GM19099 (cell line): ENCODE results near the gene RAD21L1.

ENCODE experiments used
- POLR2A ChIP-seq: IDR thresholded peaks from 3 replicates; pipeline ENCODE4 v1.6.1; 2011; ENCODE audit warnings: low read depth; ENCODE audit not compliant: insufficient read length; ENCODE audit errors: extremely low read depth

Gene RAD21L1

DNA sequence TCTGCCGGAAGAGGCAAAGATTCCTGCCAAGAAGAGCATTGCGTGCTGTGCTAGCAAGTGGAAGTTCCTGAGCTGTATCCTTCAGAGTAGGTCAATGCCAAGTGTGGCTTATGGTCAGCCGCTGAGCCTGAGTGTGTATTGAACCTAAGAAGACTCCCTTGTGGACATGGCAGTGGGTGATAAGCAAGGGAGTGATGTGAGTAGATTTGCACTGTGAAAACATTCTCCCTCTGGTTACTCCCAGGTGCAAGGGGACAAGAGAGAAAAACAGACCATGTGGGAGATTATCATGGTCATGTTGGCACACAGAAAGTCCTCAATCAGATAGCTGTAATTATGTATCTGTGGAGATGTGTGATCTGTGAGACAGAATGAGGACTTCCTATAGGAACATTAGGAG lies 35.0 kb upstream of the RAD21L1 start:
- TF ChIP-seq POLR2A: no peak

DNA sequence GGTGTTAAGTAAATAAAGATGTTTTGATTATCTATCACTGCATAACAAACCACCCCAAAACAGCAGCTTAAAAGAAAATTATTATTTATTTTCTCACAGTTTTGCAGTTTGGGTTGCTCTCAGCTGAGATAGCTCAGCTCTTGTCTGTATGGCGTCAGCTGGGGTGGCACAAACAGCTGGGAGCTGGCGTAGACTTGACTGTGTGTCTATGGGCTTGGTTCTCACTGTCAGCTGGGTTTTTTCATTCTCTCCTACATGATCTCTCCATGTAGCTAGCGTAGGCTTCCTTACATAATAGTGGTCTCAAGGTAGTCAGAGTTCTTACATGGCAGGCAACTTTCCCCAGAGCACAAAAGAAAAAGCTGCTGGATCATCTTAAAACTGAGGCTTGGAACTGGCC lies 34.5 kb upstream of the RAD21L1 start:
- no peak for TF ChIP-seq POLR2A

DNA sequence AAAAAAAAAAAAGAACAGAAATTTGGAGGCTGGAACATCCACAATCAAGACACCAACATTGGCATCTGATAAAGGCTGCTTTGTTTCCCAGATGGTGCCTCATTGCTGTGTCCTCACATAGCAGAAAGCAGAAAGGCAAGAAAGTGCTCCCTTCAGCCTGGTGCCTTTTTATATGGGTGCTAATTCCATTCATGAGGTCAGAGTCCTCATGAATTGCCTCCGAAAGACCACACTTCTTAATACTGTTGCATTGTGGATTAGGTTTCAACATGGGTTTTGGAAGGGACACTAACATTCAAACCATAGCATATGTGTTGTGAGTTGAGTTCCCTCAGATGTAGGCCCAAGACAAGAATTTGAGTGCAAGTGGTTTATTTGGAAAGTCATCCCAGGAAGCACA lies 30.6 kb upstream of the RAD21L1 start:
- TF ChIP-seq POLR2A: no peak

DNA sequence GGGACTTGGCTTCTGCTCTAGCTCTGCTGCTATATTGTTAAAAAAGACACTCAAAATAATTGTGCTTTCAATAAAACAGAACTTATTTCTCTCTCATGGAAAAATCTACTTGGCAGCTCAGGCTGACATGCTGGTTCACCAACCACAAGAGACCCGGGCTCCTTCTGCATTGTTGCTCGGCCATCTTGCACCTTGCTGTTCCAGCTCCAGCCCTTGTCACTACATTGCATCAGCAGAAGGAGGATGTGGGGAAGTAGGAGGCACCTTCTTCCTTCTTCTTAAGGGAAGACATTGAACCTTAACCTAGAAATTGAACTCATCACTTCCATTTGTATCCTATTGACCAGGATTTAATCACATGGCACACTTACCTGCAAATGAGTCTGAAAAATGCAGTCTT lies 29.2 kb upstream of the RAD21L1 start:
- no peak for TF ChIP-seq POLR2A

DNA sequence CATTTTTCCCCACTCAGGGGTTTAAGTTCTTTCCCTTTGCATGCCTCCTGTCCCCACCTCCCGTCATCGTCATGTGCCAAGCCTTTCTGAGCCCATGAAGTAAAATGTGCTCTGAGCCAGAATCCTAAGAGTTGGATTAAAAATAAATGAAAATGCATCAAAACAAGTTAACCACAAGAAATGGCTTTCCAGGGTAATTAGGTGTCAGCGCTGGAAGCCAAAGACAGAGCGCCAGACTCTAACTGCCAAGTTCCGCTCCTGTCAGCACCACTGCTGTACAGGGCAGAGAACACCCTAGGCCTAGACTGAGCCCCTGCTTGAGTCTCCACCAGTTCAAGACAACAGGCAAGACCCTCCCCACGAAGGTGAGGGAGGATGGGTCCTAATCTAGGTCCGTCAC lies 28.0 kb upstream of the RAD21L1 start:
- no peak for TF ChIP-seq POLR2A

DNA sequence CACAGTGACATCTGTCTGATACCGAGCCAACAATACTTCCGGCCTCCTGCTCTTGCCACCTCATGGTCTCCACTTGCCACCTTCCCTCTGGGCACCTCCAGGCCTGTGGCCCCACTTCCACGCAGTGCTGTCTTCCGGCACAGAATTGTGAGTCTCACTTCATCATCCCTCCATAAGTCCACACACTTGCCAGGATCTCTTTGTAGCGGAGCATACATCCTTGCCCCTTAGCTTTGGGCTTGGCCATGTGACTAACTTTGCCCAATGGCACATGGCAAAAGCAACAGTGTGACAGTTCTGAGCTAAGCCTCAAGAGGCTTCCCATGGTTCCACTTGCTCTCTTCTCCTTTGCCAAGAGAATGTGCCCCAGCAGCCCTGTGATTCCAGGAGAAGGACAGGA lies 27.1 kb upstream of the RAD21L1 start:
- TF ChIP-seq POLR2A: no peak

DNA sequence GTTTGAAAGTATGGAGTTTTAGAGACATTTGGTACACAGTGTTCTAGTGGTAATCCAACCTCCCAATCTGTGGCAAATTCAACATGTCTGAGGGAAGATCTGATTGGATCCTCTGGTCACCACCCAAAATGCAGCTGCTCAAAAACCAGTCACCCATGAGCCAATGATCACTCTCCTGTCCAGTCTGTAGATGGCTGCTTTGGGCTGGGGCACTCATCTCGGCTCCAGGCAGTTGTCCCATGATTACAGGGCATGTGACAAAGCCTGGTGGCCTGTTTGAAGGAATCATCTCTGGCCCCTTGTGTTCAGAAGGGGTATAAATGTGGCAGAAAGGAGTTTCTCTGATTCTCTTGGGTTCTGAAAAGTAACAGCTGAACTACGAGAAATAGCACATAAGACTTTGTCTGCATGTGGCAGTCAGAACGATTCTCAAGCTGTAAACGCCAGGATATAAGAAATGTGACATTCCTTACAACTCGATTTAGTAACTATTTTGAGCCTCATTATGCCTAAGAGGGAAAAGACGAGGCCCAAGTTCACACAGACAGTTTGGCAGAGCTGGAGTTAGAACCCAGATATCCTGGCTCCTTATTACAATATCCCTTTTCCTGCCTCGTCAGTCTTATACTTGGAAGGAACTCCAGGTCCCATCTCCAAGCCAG lies 26.5 kb upstream of the RAD21L1 start:
- TF ChIP-seq POLR2A: no peak

DNA sequence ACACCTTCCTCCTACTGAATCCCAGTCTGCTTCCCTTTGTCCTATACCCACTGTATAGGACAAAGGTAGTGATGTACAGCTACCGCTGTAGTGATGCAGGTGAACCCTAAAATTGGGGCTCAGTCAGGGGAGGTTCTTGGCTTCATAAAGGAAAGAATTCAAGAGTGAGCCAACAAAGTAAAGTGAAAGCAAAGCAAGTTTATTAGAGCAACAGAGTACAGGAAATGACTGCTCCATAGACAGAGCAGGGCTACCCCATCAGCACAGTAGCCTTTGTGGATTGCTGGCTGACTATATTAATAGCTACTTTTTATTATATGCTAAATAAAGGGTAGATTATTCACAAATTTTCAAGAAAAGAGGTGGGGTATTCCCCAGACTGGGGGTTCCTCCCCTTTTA lies 25.9 kb upstream of the RAD21L1 start:
- TF ChIP-seq POLR2A: no peak

GRCh38 chr20:1202762-1203504 lies 22.9 kb upstream of the RAD21L1 start, which contains the start of gene C20orf202:
C20orf202 (plus strand) TSS chr20:1203454; CDS start chr20:1203586, 132 bp downstream.
- no peak for TF ChIP-seq POLR2A

GRCh38 chr20:1203630-1204029 lies 22.2 kb upstream of the RAD21L1 start:
- TF ChIP-seq POLR2A: no peak

- TF ChIP-seq POLR2A: no peak
Observed at GRCh38 chr20:1204113-1204512, 21.7 kb upstream of the RAD21L1 start.

- no peak for TF ChIP-seq POLR2A
Observed at GRCh38 chr20:1204576-1204975, 21.3 kb upstream of the RAD21L1 start.

DNA sequence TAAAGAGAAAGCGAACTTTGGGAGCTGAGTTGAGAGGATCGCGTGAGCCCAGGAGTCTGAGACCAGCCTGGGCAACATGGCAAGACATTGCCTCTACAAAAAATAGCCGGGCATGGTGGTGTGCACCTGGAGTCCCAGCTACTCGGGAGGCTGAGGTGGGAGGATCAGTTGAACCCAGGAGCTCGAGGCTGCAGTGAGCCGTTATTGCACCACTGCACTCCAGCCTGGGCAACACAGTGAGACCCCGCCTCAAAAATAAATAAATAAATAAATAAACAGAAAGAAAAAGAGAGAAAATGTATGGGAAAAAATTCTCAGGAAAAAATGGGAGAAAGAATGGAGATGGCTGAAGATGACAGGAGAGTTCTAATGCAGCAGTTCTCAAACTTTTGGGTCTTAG lies 20.0 kb upstream of the RAD21L1 start:
- no peak for TF ChIP-seq POLR2A

DNA sequence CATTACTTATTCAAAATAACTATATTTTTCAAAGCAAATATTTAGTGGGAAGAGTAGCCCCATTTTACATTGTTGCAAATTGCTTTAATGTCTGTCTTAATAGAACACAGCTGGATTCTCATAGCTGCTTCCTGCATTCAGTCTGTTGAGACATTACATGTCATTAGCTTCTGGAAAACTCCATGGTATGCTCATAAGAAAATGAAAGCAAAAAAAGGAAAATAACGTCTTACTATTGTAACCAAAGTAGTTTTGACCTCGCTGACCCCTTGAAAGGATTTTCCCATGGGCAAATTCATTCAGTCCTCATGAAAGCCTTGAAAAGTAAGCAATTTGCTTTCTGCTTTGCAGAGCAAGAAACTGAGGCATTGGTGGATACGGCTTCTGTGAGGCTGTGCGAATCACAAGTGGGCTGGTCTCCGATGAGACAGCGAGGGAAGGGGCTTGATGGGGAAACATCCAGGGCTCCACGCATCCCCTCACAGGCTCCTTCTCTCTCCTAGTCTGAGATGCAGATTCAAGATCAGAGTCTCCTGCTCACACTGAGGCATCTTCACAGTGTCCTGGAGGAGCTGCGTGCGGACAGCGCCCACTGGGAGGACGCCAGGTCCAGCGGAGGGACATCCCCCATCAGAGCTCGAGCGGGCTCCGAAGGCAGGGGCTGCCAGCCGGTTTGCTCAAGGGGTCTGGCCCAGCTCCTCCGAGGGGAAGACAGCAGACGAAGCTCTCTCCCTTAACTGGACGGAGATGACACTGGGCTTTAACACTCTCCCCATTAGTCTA lies 19.3 kb upstream of the RAD21L1 start:
- no peak for TF ChIP-seq POLR2A

GRCh38 chr20:1207293-1207878 lies 18.5 kb upstream of the RAD21L1 start:
- TF ChIP-seq POLR2A: no peak
